Measurements from ENCODE around the gene SH3RF3.

The SH3RF3 gene

DNA sequence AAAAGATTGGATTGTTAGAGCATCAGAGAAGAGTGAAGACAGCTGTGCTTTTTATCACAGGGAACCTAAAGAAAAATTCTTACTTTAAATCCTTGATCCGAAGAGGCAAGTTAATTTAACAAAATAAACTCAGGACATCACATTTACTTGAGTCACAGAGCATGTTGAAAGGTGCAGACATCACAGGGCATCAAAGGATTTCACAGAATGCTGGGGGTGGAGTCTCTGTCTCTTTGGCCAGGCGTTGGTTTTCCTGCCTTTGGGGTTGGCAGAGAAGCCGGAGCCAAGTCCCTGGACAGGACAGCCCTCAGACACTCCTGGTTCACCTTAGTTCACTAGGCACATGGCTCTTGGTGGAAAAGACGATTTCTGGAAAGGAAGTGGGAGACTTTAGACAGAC is 56.3 kb downstream of the SH3RF3 start:
- no peak for DNase-seq

DNA sequence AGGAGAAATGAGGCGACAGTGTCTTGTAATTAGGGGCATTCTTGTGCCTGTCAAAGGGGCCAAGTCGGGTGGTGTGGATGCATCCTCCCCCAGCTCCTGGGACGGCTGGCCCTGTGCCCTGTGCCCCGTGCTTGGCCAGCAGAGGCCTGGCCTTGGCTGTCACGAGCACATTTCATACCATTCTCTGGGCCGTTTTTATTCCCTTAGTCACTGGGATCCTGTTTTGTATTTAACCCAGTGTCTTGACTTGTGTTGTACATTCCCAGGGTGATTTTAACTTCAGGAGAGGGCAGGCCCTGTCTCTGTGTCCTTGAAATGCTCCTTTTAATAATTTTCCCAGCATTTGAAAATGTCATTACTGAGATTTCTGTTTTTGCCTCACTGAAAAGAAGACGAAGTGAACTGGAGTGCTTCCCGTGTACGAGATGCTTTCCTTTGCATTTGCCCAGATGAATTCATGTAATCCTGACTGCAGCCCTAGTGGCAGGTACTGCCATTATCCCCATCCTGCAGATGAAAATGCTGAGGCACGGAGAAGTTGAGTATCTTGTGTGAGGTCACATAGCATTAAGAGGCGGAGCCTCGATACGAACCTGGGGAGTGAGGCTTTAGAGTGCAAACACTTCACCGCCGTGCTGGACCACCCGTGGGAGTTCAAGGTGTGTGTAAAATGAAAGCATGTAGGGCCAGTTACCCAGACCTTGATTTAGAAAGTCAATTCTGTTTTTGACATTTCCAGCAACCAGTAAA is 57.0 kb downstream of the SH3RF3 start:
- DNase-seq, result no peak

GRCh38 chr2:109186656-109187250 is 57.7 kb downstream of the SH3RF3 start:
- no peak for DNase-seq

DNA sequence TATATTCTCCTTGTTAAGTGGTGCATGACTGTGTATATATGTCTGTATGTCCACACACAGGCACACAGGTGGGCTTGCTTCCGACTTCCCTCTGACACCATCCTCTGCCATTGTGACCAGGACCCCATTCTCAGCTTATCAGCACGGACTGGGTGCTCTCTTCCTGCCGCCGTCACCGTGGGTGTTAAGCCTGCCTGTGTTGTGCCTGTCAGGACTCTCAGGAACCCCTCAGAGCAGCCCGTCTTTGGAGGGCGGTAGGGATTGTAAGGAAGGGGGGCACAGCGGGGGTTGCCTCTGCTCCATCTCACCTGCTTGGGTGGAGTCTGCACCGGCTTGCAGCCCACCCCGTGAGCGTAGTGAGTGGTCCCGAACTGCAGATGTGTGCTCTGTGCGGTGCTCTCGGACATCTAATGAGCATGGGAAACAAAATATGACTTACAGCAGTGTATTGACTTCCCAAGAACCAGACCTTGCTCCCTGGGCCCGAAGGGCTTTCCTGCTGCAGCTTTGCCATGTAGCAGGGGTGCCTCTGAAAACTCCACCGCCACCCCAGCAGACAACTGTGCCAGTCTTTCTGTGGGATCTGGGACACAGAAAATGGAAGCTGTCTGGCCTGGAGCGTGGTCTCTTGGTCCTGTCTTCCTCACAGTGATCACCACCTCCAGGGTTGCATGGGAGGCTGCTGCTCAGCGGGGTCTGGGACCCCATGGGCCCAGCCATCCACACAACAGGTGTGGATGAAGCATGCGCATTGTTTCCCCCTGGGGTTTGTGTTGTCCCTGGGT is 58.9 kb downstream of the SH3RF3 start:
- no peak for DNase-seq

DNA sequence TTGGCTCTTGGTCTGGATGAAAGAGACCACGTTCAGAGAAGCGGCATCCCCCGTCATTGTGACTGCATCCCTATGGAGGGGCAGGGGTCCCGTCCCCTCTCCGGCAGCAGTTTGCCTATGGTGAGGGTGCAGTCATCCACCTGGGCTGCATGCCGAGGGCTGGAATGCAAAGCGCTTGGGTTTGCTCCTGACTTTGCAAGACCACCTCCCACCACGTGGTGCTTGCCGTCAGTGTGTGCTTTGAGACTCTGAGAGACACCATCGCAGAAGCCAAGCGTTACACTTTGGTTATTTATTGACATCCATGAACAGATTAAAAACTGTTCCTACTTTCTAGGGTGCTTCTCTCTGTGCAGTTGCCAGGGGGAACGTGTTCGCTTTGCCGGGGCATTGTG is 59.5 kb downstream of the SH3RF3 start:
- DNase-seq, result no peak

DNA sequence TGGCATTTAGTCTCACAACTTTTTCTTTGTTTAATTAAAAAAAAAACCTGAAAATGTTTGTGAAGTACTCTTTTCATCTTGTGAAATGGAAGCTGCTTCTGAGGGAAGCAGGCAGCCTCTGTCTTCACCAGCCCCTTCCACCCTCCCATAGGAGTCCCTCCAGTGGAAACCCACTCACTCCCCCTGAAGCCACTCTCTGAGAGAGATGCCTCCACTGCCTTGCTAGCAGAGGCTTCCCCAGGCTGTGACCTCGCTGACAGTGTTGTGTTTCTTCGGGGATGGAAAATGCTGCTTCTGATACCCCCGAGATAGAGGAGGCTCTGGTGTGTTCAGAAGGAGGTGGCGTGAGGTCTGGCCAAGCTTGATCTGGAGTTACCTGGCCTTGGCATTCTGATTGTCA is 59.9 kb downstream of the SH3RF3 start:
- no peak for DNase-seq

DNA sequence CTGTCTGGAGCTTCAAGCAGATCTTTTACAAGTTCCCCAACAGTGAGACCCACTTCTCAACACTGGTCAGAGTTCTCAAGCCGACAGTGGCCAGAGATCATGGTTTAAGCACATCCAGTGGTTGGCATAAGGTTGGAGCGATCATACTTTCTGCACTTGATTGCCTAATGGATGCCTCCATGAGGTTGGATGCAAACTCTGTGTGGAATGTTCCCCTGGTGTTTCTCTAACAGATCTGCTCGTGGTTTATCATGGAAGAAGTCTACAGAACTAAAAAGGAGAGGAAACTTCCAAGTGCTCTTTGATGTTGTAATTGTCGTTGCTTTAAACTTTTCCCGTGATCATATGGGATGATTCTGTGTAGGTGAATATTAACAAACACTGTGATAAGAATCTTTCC is 60.7 kb downstream of the SH3RF3 start:
- no peak for DNase-seq

GRCh38 chr2:109193807-109194619 is 65.0 kb downstream of the SH3RF3 start:
- DNase-seq, result no peak

- no peak for DNase-seq
These were observed 65.6 kb downstream of the SH3RF3 start for GRCh38 chr2:109194620-109194937.

DNA sequence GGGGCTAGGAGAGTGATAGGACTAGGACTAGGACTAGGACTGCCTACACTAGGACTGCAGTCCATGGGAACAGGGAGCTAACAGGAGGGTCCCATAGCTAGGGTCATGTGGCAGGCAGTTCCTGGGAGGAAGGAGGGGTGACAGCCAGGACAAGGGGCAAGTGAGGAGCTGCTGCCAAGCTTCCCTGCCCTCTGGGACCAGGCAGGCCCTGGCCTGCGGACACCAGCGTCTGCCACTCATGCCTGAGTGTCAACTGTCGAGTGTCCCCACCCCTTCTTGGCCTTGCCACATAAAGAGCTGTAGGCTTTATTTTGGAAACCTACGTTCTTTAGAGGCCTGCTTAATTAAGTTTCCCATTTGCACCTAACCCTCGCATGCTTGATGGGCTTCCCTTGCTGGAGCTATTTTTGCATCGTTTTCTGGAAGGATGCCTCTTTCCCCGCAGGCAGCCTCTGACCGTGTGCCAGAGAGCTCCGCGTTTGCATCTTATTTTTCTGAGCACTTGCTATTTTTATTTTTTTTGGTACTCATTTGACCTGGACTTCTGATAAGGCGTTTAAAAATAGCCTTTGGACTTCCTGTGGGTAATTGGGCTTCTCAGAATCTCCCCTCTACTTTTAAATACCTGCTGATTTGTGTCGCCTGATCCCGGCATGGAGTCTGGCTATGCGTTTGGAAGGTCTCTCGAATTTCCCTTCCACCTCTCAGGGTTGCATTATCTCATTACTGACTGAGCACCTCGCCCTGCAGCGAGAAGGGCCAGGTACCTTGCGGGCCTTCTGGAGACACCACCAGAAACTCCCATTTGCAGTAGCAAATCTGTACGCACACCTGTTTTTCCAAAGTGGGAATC is 66.4 kb downstream of the SH3RF3 start:
- DNase-seq, result no peak

DNA sequence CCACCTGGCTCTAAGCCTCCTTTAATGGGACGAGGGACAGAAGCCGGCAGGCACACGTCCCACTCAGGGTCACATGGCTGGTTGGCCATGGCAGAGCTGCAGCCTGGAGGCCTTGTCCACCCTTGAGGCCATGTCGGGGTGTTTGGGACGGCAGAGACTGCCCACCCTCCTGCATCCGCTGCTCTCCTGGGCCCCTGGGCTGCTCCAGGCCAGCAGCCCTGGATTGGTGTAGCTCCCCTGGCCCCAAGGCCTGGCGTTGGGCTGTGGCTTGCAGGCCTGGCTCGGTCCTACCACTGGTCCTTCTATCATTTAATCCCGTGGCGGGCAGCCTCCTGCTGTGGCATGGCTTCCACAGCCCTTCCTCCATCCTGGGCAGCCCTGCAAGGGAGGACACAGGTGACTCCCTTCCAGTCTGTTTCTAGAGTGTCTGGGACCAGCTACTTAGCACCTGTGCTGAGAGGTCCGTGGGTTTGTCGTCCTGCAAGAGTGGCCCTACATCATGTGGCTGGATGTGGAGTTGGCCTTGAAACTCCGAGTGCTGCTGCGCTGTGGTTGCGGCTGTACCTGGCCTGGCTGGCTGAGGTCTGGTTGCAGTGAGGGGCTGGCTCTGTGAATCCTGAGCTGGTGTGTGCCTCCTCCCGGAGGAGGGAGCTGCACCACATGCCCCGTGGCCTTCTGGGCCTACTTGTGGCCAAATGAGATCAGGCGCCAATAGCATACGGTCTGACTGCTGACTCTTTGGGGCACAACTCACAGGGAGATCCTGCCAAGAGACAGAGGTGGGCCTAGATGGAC is 67.3 kb downstream of the SH3RF3 start:
- no peak for DNase-seq

- DNase-seq, result no peak
These were observed 68.8 kb downstream of the SH3RF3 start for GRCh38 chr2:109197491-109198418.

DNA sequence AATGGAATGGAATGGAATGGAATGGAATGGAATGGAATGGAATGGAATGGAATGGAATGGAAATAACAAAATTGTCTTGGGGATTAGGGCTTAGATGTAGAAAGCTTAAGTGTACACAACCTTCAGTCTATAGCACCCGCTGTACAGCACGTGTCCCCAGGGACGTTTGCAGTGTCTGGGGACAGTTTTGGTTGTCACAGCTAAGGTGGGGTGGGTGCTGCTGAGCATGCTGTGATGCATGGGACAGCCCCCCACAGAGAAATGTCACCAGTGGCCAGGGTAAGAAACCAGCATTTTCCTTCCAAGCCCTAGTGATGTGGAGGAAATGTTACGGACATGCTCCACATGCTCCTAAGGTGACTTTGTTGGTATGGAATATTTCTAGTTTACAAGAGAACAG is 70.8 kb downstream of the SH3RF3 start:
- no peak for DNase-seq

DNA sequence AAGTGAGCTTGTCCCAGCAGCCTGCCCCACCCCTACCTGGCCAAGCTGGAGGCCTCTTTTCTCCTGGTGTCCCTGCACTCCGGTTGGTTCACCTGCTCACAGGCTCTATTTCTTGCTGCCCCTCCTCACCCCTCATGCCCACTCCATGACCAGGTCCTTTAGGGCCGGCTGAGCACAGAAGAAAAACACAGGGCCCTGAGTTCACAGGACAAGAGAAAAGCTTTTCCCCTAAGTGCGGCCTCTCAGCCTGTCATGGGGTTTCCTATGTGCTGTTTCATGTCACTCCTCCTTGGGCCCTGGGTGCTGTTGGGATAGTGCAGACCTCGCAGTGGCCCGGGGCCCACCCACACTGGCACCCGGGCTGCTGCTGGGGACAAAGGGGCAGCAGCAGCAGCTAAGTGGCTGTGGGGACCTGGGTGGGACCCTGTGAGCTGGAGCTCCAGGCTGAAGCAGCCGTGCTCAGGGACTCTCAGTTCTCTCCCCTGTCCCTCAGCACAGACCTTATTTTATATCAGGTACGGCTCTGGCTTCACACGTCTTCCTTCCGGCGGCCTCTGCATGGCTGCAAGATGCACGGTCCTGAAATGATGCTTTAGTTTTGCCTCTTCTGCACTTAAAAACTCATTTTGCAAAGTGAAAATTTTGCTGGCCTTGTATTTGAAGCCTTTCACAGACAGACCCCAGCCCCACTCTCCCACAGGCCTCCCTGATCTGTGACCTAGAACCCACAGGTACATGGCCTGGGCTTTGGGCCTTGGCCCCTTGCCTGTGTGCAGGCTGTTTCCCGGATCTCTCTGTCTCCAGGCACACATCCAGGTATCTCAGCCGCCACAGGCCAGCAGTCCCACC is 71.8 kb downstream of the SH3RF3 start:
- DNase-seq, result no peak

- DNase-seq, result peak; percentile 35
These were observed 72.7 kb downstream of the SH3RF3 start for GRCh38 chr2:109201465-109202327.

DNA sequence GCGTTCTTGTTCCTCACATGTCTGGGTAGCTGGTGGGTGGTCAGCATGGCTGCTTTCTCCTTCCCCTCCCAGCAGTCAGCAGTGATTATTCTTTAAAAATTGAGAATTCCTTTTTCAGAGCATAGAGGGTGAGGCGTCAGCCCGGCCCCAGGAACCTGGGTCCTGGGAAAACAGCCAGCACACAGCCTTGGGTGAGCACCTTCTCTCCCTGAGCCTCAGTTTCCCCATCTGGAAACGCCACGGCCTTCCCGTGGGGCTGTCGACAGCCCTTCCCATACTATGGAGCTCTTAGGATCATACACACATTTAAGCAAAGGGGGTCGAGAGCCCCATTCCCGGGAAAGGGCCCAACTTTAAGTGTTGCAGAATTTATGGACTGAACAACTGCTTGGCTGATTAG is 73.5 kb downstream of the SH3RF3 start:
- no peak for DNase-seq

DNA sequence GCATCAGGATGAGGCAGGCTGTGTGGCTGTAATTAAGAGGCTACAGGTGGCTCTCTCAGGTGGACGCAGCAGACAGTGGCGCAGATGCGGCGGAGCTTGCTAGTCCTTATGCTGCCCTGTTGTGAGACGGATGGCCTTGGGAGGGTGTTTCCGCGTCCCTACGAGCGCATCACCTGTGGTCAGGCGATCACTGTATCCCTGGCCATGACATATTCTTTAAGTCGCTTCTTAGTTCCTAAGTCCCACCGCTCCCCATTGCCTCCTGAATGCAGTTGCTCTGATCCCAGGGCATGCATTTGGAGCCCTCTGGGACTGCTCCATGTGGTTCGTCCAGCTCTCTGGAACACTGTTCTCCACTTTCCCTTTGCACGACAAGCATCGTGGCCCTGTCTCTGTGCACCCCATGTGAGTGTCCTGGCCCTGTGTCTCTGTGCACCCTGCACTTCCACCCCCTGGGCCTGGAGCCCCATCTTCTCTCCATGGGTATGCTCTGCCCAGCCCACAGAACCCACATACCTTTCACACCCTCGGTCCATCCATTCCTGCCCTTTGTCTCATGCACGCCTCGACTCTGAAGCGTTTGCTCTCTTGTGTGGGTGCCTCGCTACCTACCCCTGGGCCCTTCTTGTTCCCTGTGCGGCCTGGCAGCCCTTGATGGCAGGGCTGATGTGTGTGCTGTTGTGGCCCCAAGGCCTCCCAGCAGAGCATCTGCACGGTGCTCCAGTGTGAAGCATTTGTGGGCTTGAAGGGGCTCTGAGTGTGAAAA is 74.4 kb downstream of the SH3RF3 start:
- no peak for DNase-seq

DNA sequence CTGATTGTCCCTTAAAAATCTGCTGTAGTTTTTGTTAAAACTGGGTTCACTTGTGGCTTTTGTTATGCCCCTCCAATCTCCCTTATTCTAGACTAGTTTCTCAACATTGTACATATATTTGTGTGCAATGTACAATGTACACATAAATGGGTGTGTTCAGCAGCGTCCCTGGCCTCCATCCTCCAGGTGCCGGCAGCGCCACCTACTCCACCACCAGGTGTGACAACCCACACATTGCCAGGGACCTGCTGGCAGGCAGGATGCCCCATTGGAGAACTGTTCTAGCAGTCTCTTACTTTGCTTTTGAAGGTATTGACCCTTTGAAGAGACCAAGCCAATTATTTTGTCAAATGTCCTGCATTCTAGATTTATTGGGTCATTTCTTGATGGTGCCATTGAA is 75.4 kb downstream of the SH3RF3 start:
- no peak for DNase-seq

Measured in NCI-H1694 treated with DMSO at 0.1 percent for 48 hours (cell line).